GM13976 (cell line): ENCODE data around the gene SEPHS1.

Experiments used
- DNase-seq: peaks from one replicate; pipeline ENCODE4 v3.0.0; 2012; ENCODE audit warnings: low spot score
- in situ Hi-C: fragments of 300-500 bp; cut with MboI; formaldehyde crosslinking; loops from one replicate; pipeline ENCODE4 v1.12.0; 2022; ENCODE audit warnings: low sequenced_read_pairs, mixed read lengths, inconsistent platforms; ENCODE audit not compliant: unreplicated experiment
- TF ChIP-seq, protein P1 (sequence below): IDR thresholded peaks from 2 replicates; pipeline ENCODE4 v1.5.1; 2012; ENCODE audit warnings: borderline replicate concordance, mild to moderate bottlenecking; ENCODE audit not compliant: insufficient read depth; ENCODE audit errors: extremely low read depth, missing control alignments, control extremely low read depth

Gene SEPHS1

GRCh38 chr10:13366891-13367290, 18.8 kb upstream of the SEPHS1 start:
- in situ Hi-C loops, result loop anchor here (25.0 kb wide), 1 partner anchor 420 kb away; no protein-coding TSS in a partner anchor
- TF ChIP-seq, protein P1, sequence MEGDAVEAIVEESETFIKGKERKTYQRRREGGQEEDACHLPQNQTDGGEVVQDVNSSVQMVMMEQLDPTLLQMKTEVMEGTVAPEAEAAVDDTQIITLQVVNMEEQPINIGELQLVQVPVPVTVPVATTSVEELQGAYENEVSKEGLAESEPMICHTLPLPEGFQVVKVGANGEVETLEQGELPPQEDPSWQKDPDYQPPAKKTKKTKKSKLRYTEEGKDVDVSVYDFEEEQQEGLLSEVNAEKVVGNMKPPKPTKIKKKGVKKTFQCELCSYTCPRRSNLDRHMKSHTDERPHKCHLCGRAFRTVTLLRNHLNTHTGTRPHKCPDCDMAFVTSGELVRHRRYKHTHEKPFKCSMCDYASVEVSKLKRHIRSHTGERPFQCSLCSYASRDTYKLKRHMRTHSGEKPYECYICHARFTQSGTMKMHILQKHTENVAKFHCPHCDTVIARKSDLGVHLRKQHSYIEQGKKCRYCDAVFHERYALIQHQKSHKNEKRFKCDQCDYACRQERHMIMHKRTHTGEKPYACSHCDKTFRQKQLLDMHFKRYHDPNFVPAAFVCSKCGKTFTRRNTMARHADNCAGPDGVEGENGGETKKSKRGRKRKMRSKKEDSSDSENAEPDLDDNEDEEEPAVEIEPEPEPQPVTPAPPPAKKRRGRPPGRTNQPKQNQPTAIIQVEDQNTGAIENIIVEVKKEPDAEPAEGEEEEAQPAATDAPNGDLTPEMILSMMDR, result no peak
- DNase-seq, result no peak

GRCh38 chr10:13365831-13366230, 17.7 kb upstream of the SEPHS1 start:
- DNase-seq, result no peak
- in situ Hi-C loops, result loop anchor here (25.0 kb wide), 1 partner anchor 421 kb away; no protein-coding TSS in a partner anchor
- TF ChIP-seq, protein P1, result no peak

DNA sequence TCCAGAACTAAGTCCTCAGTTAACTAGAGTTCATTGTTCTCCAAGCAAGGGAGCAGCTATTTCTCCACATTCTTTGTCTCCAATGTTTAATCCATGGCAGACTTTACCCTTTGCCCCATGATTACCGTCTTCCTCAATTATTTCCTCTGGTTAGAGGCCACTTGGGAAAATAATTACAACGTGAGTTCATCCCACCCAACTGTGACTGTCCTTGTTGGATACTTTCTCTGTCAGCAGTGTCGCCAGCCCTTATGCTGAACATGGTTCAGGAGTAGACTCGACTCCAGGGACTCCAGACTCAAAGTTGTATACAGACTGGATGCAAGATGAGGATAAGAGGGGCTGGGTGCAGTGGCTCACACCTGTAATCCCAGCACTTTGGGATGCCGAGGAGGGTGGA, 17.1 kb upstream of the SEPHS1 start:
- no peak for DNase-seq
- in situ Hi-C loops, result loop anchor here (25.0 kb wide), 1 partner anchor 422 kb away; no protein-coding TSS in a partner anchor
- TF ChIP-seq, protein P1, result no peak

DNA sequence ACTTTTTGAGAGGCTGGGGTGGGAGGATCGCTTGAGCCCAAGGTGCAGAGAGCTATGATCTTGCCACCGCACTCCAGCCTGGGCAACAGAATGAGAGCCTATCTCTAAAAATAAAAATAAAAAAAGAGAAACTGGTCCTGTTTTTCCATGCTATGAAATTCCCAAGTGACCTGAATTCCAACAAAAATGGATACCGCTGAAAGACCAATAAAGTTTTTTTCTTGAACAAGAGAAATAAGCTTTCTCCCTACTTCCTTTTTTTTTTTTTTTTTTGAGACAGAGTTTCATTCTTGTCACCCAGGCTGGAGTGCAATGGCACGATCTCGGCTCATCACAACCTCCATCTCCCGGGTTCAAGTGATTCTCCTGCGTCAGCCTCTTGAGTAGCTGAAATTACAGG, 12.5 kb upstream of the SEPHS1 start:
- TF ChIP-seq, protein P1, result no peak

GRCh38 chr10:13356392-13356791, 8.3 kb upstream of the SEPHS1 start:
- DNase-seq, result no peak
- in situ Hi-C loops, result loop anchor here (25.0 kb wide), 1 partner anchor 431 kb away; no protein-coding TSS in a partner anchor
- TF ChIP-seq, protein P1, result no peak

More for the DNA sequence above, 12.5 kb upstream of the SEPHS1 start:
- no peak for DNase-seq
- in situ Hi-C loops, result loop anchor here (25.0 kb wide), 1 partner anchor 427 kb away; no protein-coding TSS in a partner anchor

DNA sequence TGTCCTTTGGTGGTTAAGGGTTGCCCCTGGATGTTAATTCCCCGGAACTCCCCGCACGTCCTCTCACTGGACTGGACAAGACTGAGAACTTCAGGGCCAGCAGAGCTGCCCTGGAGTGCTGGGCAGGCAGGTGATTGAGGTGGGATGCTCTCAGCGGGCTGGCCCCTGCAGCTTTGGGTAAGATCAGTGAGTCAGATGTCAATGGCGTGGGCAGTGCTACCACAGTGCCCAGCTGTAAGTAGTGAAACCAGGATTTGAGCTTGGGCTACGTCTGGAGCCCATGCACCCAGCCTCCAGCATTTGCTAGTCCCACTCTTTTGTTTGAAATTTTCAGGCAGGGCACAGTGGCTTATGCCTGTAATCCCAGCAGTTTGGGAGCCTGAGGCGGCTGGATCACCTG, 6.7 kb upstream of the SEPHS1 start:
- DNase-seq, result no peak
- TF ChIP-seq, protein P1, result no peak
- in situ Hi-C loops, result loop anchor here (25.0 kb wide), 1 partner anchor 433 kb away; no protein-coding TSS in a partner anchor
